ENCODE results near the gene PRR35.

The PRR35 gene

DNA sequence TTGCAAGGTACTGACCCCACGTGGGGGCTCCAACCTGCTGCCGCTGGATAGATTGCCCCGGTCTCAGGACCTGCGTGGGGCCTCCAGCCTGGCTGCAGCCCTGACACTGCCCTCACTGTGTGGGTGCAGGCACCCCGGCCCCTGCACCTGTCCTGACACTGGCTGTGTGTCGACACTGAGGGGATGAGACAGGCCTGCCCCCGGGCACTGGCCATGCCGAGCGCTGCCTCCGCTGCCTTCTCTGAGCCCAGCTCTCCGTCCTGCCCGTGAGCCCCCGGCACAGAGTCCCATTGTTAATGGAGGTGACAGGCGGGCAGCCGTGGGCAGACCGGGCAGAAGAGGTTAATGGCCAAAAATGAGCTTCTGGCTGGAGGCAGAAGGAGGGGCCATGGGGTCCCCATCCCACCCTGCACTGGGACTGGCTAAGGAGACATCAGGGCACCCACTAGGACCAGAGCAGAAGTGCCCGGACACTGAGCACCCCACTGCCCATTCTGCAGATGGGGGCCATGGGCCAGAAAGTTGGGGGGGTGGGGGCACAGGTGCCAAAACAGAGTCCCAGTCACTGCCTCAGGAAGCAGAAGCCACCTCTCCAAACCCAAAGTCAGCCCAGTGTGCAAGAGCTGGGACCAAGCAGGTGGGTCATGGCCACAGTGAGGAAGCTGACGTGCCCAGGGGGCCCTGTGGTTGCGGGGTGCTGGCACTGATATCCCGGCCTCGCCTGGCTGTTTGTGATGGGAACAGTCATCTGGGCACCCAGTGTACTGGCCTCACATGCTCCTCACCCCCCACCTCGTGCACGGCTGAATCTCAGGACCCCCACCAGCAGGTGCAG lies 2.5 kb upstream of the PRR35 start:
- no peak for DNase-seq (ENCODE audit: low read depth)
- TF ChIP-seq CTCF (conservative IDR thresholded peaks at IDR 0.05; ENCODE audit: low read depth, low read length): no peak
- H3K4me3 ChIP-seq (ENCODE audit: low read length): no peak overlapping the region

GRCh38 chr16:558298-559020 lies 1.7 kb upstream of the PRR35 start:
- no peak for DNase-seq (ENCODE audit: low read depth)
- no peak overlapping the region for H3K4me3 ChIP-seq (ENCODE audit: low read length)
- TF ChIP-seq CTCF (conservative IDR thresholded peaks at IDR 0.05; ENCODE audit: low read depth, low read length): no peak

GRCh38 chr16:559021-559380 lies 1.2 kb upstream of the PRR35 start:
- H3K4me3 ChIP-seq (ENCODE audit: low read length): no peak overlapping the region
- TF ChIP-seq CTCF (conservative IDR thresholded peaks at IDR 0.05; ENCODE audit: low read depth, low read length): no peak
- DNase-seq (ENCODE audit: low read depth): no peak

DNA sequence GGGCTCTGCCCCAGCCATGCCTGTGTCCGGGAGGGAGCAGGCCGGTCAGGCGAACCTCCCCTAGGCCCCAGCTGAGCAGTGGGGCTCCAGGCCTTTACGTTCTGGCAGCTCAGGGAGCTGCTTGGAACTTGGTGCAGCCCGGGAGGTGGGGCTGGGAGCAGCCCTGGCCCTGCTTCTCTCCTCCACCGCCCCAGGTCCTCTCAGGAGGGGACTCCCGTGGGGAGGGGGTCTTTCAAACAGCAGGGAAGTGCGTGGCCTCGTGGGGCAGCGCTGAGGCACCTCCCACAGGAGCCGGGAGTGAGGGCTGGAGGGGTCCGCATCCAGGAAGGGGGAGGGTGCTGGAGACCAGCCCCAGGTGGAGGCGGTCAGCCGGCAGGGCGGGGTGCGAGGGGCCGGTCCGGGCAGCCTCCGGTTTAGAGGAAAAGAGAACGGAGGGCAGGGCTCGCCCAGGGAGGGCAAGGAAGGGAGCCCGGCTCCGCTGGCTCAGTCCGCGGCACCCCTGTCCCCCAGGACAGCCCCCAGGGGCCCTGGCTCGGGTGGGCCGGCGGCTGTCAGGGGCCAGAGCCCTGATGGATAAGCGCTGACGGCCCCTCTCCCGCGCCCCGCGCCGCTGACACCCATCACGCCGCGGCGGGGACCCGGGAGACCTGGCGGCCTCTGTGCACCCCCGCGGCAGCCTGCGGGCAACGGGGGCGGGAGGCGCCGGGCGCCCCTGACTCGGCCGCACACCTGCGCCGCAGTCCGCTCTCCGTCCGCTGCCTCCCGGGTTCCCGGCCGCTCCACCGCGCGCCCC lies 587 bp upstream of the PRR35 start:
- TF ChIP-seq CTCF (conservative IDR thresholded peaks at IDR 0.05; ENCODE audit: low read depth, low read length): no peak
- no peak for DNase-seq (ENCODE audit: low read depth)
- H3K4me3 ChIP-seq (ENCODE audit: low read length): no peak overlapping the region

DNA sequence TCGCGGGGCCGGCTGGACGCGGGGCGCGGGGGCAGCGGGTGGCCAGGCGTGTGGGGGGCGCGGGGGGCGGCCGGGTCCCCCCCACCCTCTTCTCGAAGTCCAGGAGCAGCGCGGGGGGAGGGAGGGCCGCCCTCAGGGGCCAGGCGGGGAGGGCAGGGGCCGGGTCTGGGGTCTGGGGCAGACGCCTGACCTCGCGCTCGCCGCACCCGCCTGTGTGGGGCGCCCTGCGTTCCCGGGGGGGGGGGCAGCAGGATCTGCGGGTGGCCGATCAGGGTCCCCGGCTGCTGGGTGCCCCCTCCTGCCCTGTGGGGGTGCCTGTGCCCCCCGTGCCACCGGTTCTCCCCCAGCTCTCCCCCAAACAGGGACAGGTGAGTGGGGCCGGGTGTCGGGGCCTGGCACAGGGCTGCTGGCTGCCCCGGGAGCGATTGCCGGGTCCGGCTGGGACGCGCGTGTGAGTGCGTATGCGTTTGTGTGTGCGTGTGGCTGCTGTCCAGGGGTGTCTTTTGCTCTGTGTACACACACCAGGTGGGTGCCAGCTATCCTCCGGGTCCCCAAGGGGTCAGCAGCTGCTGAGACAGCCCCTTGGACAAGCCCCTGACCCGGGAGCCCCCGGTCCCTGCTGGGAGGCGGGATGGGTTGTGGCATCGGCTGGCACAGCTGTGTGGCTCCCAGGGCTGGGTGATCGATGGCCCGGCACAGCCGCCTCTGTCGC lies 663 bp downstream of the PRR35 start:
- no peak for TF ChIP-seq CTCF (conservative IDR thresholded peaks at IDR 0.05; ENCODE audit: low read depth, low read length)
- DNase-seq (ENCODE audit: low read depth): no peak
- no peak overlapping the region for H3K4me3 ChIP-seq (ENCODE audit: low read length)

DNA sequence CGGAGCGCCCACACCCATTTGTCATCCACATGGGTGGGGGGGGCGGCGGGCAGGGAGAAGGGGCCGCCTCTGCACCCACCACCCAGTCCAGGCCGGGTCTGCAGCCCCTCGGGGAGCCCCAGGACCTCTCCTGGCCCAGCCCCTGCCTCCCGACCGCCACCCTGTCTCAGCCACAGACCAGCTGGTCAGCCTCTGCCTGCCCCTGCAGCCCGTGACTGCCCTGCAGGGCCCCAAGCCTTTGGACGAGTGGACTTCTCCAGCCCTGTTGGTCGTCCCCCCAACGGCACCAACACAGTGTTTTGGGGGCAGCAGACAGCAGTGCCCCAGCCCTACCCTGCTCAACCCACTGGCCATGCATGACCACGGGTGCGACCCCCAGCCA lies 1.2 kb downstream of the PRR35 start:
- no peak for TF ChIP-seq CTCF (conservative IDR thresholded peaks at IDR 0.05; ENCODE audit: low read depth, low read length)
- no peak overlapping the region for H3K4me3 ChIP-seq (ENCODE audit: low read length)
- no peak for DNase-seq (ENCODE audit: low read depth)
